Spleen (tissue), 11 donors: ENCODE data around the gene UBE2D2. TPM values are rescaled to one million over a fixed set of nuclear protein-coding genes. Genes with fewer than 3 reads are reported as not detected.

Source experiments
- DNase-seq: peaks from one replicate; pipeline ENCODE4 v3.0.0-alpha.2; 2020
- H3K27ac ChIP-seq, 8 donors: fragments of 200-600 bp; sonication (generic) in 7 of 8; 1 replicate in 4 of 8; 2 replicates in 4 of 8; pipeline versions ENCODE4 v1.5.0 to v1.8.0; 2016 to 2021; ENCODE audit warnings: inconsistent platforms in 4 of 8, mild to moderate bottlenecking in 4 of 8, moderate library complexity in 1 of 8
- H3K27me3 ChIP-seq, 7 donors: fragments of 200-600 bp; sonication (generic) in 6 of 7; replicated peaks in 1 of 7; 1 replicate in 4 of 7; 2 replicates in 3 of 7; pipeline versions ENCODE4 v1.5.0 to v1.8.0; 2016 to 2021; ENCODE audit warnings: inconsistent platforms in 3 of 7, mild to moderate bottlenecking in 1 of 7
- H3K36me3 ChIP-seq, 6 donors: fragments of 200-600 bp; sonication (generic) in 5 of 6; 1 replicate in 4 of 6; 2 replicates in 2 of 6; pipeline versions ENCODE4 v1.5.0 to v1.8.0; 2016 to 2021; ENCODE audit warnings: inconsistent platforms in 2 of 6
- H3K4me1 ChIP-seq, 6 donors: fragments of 200-600 bp; sonication (generic) in 5 of 6; 1 replicate in 3 of 6; 2 replicates in 3 of 6; pipeline versions ENCODE4 v1.5.0 to v1.8.0; 2016 to 2021; ENCODE audit warnings: inconsistent platforms in 3 of 6
- H3K4me3 ChIP-seq, 8 donors: fragments of 200-600 bp; sonication (generic) in 7 of 8; 1 replicate in 4 of 8; 2 replicates in 4 of 8; pipeline versions ENCODE4 v1.5.0 to v1.8.0; 2016 to 2021; ENCODE audit warnings: inconsistent platforms in 4 of 8, mild to moderate bottlenecking in 4 of 8, moderate library complexity in 2 of 8
- H3K9me3 ChIP-seq, 8 donors: fragments of 200-600 bp; sonication (generic) in 7 of 8; 1 replicate in 4 of 8; 2 replicates in 4 of 8; pipeline versions ENCODE4 v1.5.0 to v1.8.0; 2016 to 2021; ENCODE audit warnings: inconsistent platforms in 4 of 8
- CTCF ChIP-seq, 11 experiments: fragments of 200-600 bp in 7 of 11; fragments of 450-650 bp in 4 of 11; sonication (generic) in 4 of 11; IDR thresholded peaks in 8 of 11; conservative IDR thresholded peaks in 3 of 11; 1 replicate in 7 of 11; 2 replicates in 4 of 11; pipeline versions ENCODE4 v1.4.0 to v1.8.0; 2016 to 2021; ENCODE audit warnings: antibody characterized with exemption in 11 of 11, inconsistent platforms in 4 of 11, mild to moderate bottlenecking in 1 of 11
- POLR2A ChIP-seq, 3 donors: fragments of 450-650 bp; IDR thresholded peaks; one replicate each; pipeline ENCODE4 v1.5.1; 2017; ENCODE audit warnings: antibody characterized with exemption in 3 of 3, mild to moderate bottlenecking in 1 of 3
- POLR2AphosphoS5 ChIP-seq, 3 donors: sonication (generic); formaldehyde crosslinking; IDR thresholded peaks; one replicate each; pipeline ENCODE4 v1.5.1; 2017; ENCODE audit warnings: antibody characterized with exemption in 3 of 3
- WGBS, 5 donors: extraction: QIAGEN DNeasy Blood & Tissue Kit in 3 of 5; methylation state at CpG; one replicate each; pipeline versions ENCODE4 v1.1.5 to v1.1.7; 2013 to 2018; 5-methylcytosine and 5-hydroxymethylcytosine counted together
- intact Hi-C: fragments of 100-400 bp; cut with DNase I; formaldehyde crosslinking; loops from one replicate; pipeline ENCODE4 v1.15.0; 2023; ENCODE audit warnings: low total_unique reads
- polyA plus RNA-seq, 3 donors: library from polyadenylated mRNA; stranded (reverse); fragments of 200-250 nt; gene quantifications; one replicate each; pipeline ENCODE4 v1.2.1, GENCODE V29; 2013
- total RNA-seq, 7 donors: library from RNA; depleted of rRNA in 3 of 7; stranded (reverse); fragments of >200 nt in 3 of 7; fragmentation: NEBNext Ultra II Directional in 4 of 7; extraction: Animal tissue kit (Norgen Biotek cat#: 25700) in 4 of 7; gene quantifications; one replicate each; pipeline versions ENCODE4 v1.1.0 to v1.2.1, GENCODE V29; 2016 to 2021
- donor health status: healthy with polysubstance abuse.
- donor health status: DM: no; HTN: no; CAD: no; lungs with moderate emphysema.
- donor health status: DM: no; HTN: no; CAD: no.
- donor health status: Bipolar disorder and iron deficiency.
- donor health status: healthy.
- donor health status: DM: no; HTN: no; CAD: no.
- donor health status: DM: yes; HTN: yes; CAD: no.

UBE2D2 gene
- total and polyA plus RNA-seq, 10 donors, result 64.3 to 132 (median 98.2) TPM

DNA sequence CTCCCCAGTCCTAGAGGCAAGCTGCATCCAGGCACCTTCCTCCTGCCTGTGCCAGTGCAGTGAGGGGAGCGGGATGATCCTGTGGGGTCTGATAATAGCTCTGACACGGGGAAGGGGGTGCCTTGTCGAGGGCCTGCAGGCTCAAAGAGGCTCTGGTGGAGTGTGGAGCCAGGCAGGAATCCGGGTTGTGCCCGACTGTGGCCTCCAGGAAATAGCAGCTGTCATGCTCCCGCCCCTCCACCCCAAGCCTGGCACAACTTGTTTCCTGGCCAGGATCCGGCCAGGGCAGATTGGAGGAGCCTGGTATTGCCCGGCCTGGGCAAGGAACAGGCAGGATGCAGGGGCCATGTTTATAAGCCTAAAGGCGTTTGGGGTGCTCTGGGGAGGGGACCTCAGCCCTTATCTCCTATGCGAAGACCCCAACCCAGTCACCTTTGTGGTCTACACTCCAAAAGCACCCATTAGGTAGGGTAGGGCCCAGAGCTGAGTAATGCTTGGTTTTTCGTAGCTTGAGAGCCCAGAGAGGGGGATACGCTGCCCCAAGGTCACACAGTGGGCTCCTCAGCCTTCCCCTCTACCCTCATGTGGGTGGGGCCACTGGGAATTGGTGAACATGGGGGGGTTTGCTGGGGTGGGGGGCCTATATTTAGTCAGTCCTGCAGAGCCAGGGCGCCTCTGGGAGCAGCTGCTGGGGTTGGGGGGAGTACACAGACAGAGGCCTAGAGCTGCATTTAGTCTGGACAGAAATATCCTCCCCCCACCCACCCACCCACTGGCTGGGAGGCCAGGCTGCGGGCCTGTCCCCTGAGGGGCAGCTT is 99.2 kb downstream of the UBE2D2 start:
- H3K4me1 ChIP-seq, result peaks cover 97 to 100% (median 100%) of the 10 kb centered on the region in 6 donors
- WGBS, 5 donors, result 25 to 34% (median 31%) methylated on average over 13 to 14 of the region's 14 CpGs
- DNase-seq, result peak; percentile 86
- H3K27me3 ChIP-seq, result no peaks in the 10 kb centered on the region
- peak overlapping the region; percentile 74 to 95 (median 90) for H3K27ac ChIP-seq
- TF ChIP-seq CTCF (IDR thresholded peaks at IDR 0.05 in 8 of 11, conservative IDR thresholded peaks at IDR 0.05 in 3 of 11), result no peak
- peak; percentile 78 to 85 (median 80) for TF ChIP-seq POLR2AphosphoS5 (IDR thresholded peaks at IDR 0.05)
- no peaks in the 10 kb centered on the region for H3K9me3 ChIP-seq
- peak overlapping the region in 6 of 8 donors; percentile 5 to 58 (median 18) for H3K4me3 ChIP-seq
- intact Hi-C loops, result no loop called here
- H3K36me3 ChIP-seq, result no peaks in the 10 kb centered on the region

GRCh38 chr5:139660923-139661814 is 100.0 kb downstream of the UBE2D2 start:
- H3K4me3 ChIP-seq, result peak overlapping the region in 3 of 8 donors; percentile 5 to 58 (median 22)
- H3K4me1 ChIP-seq, result peaks cover 97 to 100% (median 100%) of the 10 kb centered on the region in 6 donors
- no peaks in the 10 kb centered on the region for H3K36me3 ChIP-seq
- intact Hi-C loops, result no loop called here
- H3K9me3 ChIP-seq, result no peaks in the 10 kb centered on the region
- TF ChIP-seq POLR2A (IDR thresholded peaks at IDR 0.05) (no peak), POLR2AphosphoS5 (IDR thresholded peaks at IDR 0.05) (peak; percentile 38 to 78 (median 65))
- peak overlapping the region; percentile 74 to 95 (median 90) for H3K27ac ChIP-seq
- no peaks in the 10 kb centered on the region for H3K27me3 ChIP-seq
- 22 to 36% (median 31%) methylated on average over 18 to 41 of the region's 41 CpGs for WGBS, 5 donors
- peak; percentile 89 for DNase-seq

GRCh38 chr5:139662617-139663016 is 101.5 kb downstream of the UBE2D2 start:
- TF ChIP-seq CTCF (IDR thresholded peaks at IDR 0.05 in 8 of 11, conservative IDR thresholded peaks at IDR 0.05 in 3 of 11) (no peak), POLR2AphosphoS5 (IDR thresholded peaks at IDR 0.05) (peak in 1 of 3 donors; percentile 12)
- no peak for DNase-seq
- H3K36me3 ChIP-seq, result no peaks in the 10 kb centered on the region
- no peaks in the 10 kb centered on the region for H3K9me3 ChIP-seq
- H3K4me1 ChIP-seq, result peaks cover 97 to 100% (median 100%) of the 10 kb centered on the region in 6 donors
- intact Hi-C loops, result no loop called here
- H3K4me3 ChIP-seq, result no peak overlapping the region
- H3K27ac ChIP-seq, result peak overlapping the region in 7 of 8 donors; percentile 36 to 95 (median 92)
- 67 to 86% (median 73%) methylated on average over 8 to 9 of the region's 9 CpGs for WGBS, 5 donors
- H3K27me3 ChIP-seq, result no peaks in the 10 kb centered on the region

GRCh38 chr5:139663207-139664085 is 102.3 kb downstream of the UBE2D2 start:
- intact Hi-C loops, result no loop called here
- 70 to 78% (median 72%) methylated on average over 11 to 14 of the region's 14 CpGs for WGBS, 5 donors
- H3K9me3 ChIP-seq, result no peaks in the 10 kb centered on the region
- peaks cover 95 to 100% (median 100%) of the 10 kb centered on the region in 6 donors for H3K4me1 ChIP-seq
- H3K36me3 ChIP-seq, result no peaks in the 10 kb centered on the region
- no peak for DNase-seq
- H3K4me3 ChIP-seq, result peak overlapping the region in 1 of 8 donors; percentile 4
- no peak for TF ChIP-seq POLR2AphosphoS5 (IDR thresholded peaks at IDR 0.05)
- TF ChIP-seq CTCF (IDR thresholded peaks at IDR 0.05 in 8 of 11, conservative IDR thresholded peaks at IDR 0.05 in 3 of 11), result no peak
- TF ChIP-seq POLR2A (IDR thresholded peaks at IDR 0.05), result no peak
- H3K27me3 ChIP-seq, result no peaks in the 10 kb centered on the region
- H3K27ac ChIP-seq, result peak overlapping the region; percentile 27 to 95 (median 90)
